Neural progenitor cell (in vitro differentiated cells): ENCODE data around the gene CD81. TPM values are rescaled to one million over a fixed set of nuclear protein-coding genes. Genes with fewer than 3 reads are reported as not detected.

ENCODE experiments used
- DNase-seq: peaks from one replicate; pipeline ENCODE4 v3.0.0-alpha.2; 2016; ENCODE audit warnings: low spot score
- H2AFZ ChIP-seq: fragments of 200-600 bp; sonication (generic); replicated peaks from 2 replicates; pipeline ENCODE4 v1.6.1; 2016; ENCODE audit warnings: antibody characterized with exemption
- H3F3A ChIP-seq: fragments of 200-600 bp; sonication (generic); 2 replicates; pipeline ENCODE4 v1.6.1; 2016; ENCODE audit warnings: antibody characterized with exemption, low read depth
- H3K27ac ChIP-seq: fragments of 200-600 bp; sonication (generic); 2 replicates; pipeline ENCODE4 v1.5.1; 2016; ENCODE audit warnings: mild to moderate bottlenecking
- H3K27me3 ChIP-seq: fragments of 200-600 bp; sonication (generic); 2 replicates; pipeline ENCODE4 v1.6.1; 2016; ENCODE audit warnings: mild to moderate bottlenecking, moderate library complexity
- H3K36me3 ChIP-seq: fragments of 200-600 bp; sonication (generic); 2 replicates; pipeline ENCODE4 v1.5.1; 2016
- H3K4me1 ChIP-seq: fragments of 200-600 bp; sonication (generic); 2 replicates; pipeline ENCODE4 v1.6.1; 2016; ENCODE audit warnings: mixed run types
- H3K4me2 ChIP-seq: fragments of 200-600 bp; sonication (generic); 2 replicates; pipeline ENCODE4 v1.6.1; 2016
- H3K4me3 ChIP-seq: fragments of 200-600 bp; sonication (generic); 2 replicates; pipeline ENCODE4 v1.5.1; 2016
- H3K79me2 ChIP-seq: fragments of 200-600 bp; sonication (generic); 2 replicates; pipeline ENCODE4 v1.6.1; 2016; ENCODE audit warnings: low read depth
- H3K9ac ChIP-seq: fragments of 200-600 bp; sonication (generic); 2 replicates; pipeline ENCODE4 v1.6.1; 2016
- H3K9me3 ChIP-seq: fragments of 200-600 bp; sonication (generic); 2 replicates; pipeline ENCODE4 v1.5.1; 2016; ENCODE audit warnings: low read depth
- H4K20me1 ChIP-seq: fragments of 200-600 bp; sonication (generic); 2 replicates; pipeline ENCODE4 v1.6.1; 2016; ENCODE audit warnings: low read depth
- H3K27ac Mint-ChIP-seq: 3 replicates; pipeline ENCODE4 v1.8.0; 2021; ENCODE audit warnings: mixed read lengths
- H3K27me3 Mint-ChIP-seq: 2 replicates; pipeline ENCODE4 v1.8.0; 2022; ENCODE audit warnings: low read depth, mild to moderate bottlenecking, inconsistent platforms, moderate library complexity, mixed read lengths; ENCODE audit not compliant: insufficient read depth
- H3K36me3 Mint-ChIP-seq: 3 replicates; pipeline ENCODE4 v1.8.0; 2021; ENCODE audit warnings: mixed read lengths
- H3K4me1 Mint-ChIP-seq: 3 replicates; pipeline ENCODE4 v1.8.0; 2021; ENCODE audit warnings: mixed read lengths
- H3K4me3 Mint-ChIP-seq: 3 replicates; pipeline ENCODE4 v1.8.0; 2021; ENCODE audit warnings: mild to moderate bottlenecking, moderate library complexity, mixed read lengths
- H3K9me3 Mint-ChIP-seq: 3 replicates; pipeline ENCODE4 v1.8.0; 2020; ENCODE audit warnings: mixed read lengths
- CTCF ChIP-seq: fragments of 200-600 bp; sonication (generic); IDR thresholded peaks from 2 replicates; pipeline ENCODE4 v1.5.1; 2017; ENCODE audit warnings: antibody characterized with exemption, mild to moderate bottlenecking
- EZH2 ChIP-seq: fragments of 200-600 bp; sonication (generic); IDR thresholded peaks from 2 replicates; pipeline ENCODE4 v1.6.1; 2017; ENCODE audit warnings: antibody characterized with exemption, mild to moderate bottlenecking, moderate library complexity
- EZH2phosphoT487 ChIP-seq: fragments of 200-600 bp; sonication (generic); IDR thresholded peaks from 2 replicates; pipeline ENCODE4 v1.6.1; 2017; ENCODE audit warnings: antibody characterized with exemption
- total RNA-seq: library from RNA; depleted of rRNA; stranded (reverse); fragments of >200 nt; gene quantifications from 2 replicates; pipeline ENCODE4 v1.2.3, GENCODE V29; 2015; ENCODE audit warnings: low replicate concordance

The CD81 gene
- total RNA-seq, 1 donor from 2014 or later, result 87.6 TPM

- Histone ChIP-seq H3K4me1 (no peaks in the 10 kb centered on the region), H3K27me3 (no peaks in the 10 kb centered on the region), H3K4me3 (no peak overlapping the region), H4K20me1 (no peaks in the 10 kb centered on the region), H3K4me2 (no peak overlapping the region), H3F3A (no peaks in the 10 kb centered on the region), H3K36me3 (no peaks in the 10 kb centered on the region), H3K27ac (no peak overlapping the region), H3K9me3 (no peaks in the 10 kb centered on the region), H2AFZ (no peak overlapping the region), H3K9ac (no peak overlapping the region), H3K79me2 (no peaks in the 10 kb centered on the region)
- Mint-ChIP-seq H3K27ac (no peak overlapping the region), H3K27me3 (peaks cover 6% of the 10 kb centered on the region), H3K4me3 (no peak overlapping the region), H3K4me1 (no peaks in the 10 kb centered on the region), H3K9me3 (no peaks in the 10 kb centered on the region), H3K36me3 (no peaks in the 10 kb centered on the region)
- TF ChIP-seq CTCF (no peak), EZH2phosphoT487 (no peak), EZH2 (no peak)
- no peak for DNase-seq
Observed at GRCh38 chr11:2368851-2369180, 8.3 kb upstream of the CD81 start.

GRCh38 chr11:2369320-2369719 lies 7.8 kb upstream of the CD81 start:
- Mint-ChIP-seq H3K4me1 (no peaks in the 10 kb centered on the region), H3K36me3 (no peaks in the 10 kb centered on the region), H3K4me3 (no peak overlapping the region), H3K27me3 (peaks cover 6% of the 10 kb centered on the region), H3K27ac (peak overlapping the region; percentile 85), H3K9me3 (no peaks in the 10 kb centered on the region)
- Histone ChIP-seq H3K4me3 (no peak overlapping the region), H3K27ac (no peak overlapping the region), H2AFZ (no peak overlapping the region), H3K4me2 (no peak overlapping the region), H3K9ac (no peak overlapping the region), H3K36me3 (no peaks in the 10 kb centered on the region), H3F3A (no peaks in the 10 kb centered on the region), H3K4me1 (no peaks in the 10 kb centered on the region), H4K20me1 (no peaks in the 10 kb centered on the region), H3K27me3 (no peaks in the 10 kb centered on the region), H3K79me2 (no peaks in the 10 kb centered on the region), H3K9me3 (no peaks in the 10 kb centered on the region)
- DNase-seq, result no peak
- TF ChIP-seq EZH2phosphoT487, result no peak
- TF ChIP-seq EZH2, result no peak
- TF ChIP-seq CTCF, result no peak

- Histone ChIP-seq H3K79me2 (no peaks in the 10 kb centered on the region), H3K9ac (no peak overlapping the region), H3K27me3 (no peaks in the 10 kb centered on the region), H3K4me3 (no peak overlapping the region), H3F3A (no peaks in the 10 kb centered on the region), H3K4me1 (no peaks in the 10 kb centered on the region), H2AFZ (no peak overlapping the region), H3K9me3 (no peaks in the 10 kb centered on the region), H4K20me1 (no peaks in the 10 kb centered on the region), H3K36me3 (no peaks in the 10 kb centered on the region), H3K27ac (no peak overlapping the region), H3K4me2 (no peak overlapping the region)
- H3K4me1 Mint-ChIP-seq, result no peaks in the 10 kb centered on the region
- no peaks in the 10 kb centered on the region for H3K36me3 Mint-ChIP-seq
- DNase-seq, result no peak
- peak overlapping the region; percentile 85 for H3K27ac Mint-ChIP-seq
- peaks cover 6% of the 10 kb centered on the region for H3K27me3 Mint-ChIP-seq
- TF ChIP-seq CTCF, result no peak
- TF ChIP-seq EZH2, result no peak
- TF ChIP-seq EZH2phosphoT487, result no peak
- H3K4me3 Mint-ChIP-seq, result no peak overlapping the region
- H3K9me3 Mint-ChIP-seq, result no peaks in the 10 kb centered on the region
Observed at GRCh38 chr11:2369896-2370295, 7.2 kb upstream of the CD81 start.
